ENCODE measurements around the gene HPSE2. TPM values are rescaled to one million over a fixed set of nuclear protein-coding genes. Genes with fewer than 3 reads are reported as not detected.

Gene HPSE2
- total and polyA plus RNA-seq, 2 of the 13 experiments (the other 11 are each of a cell fraction or from before 2014, with no cell fraction given), result 0.01 TPM; not detected in 1

GRCh38 chr10:98694014-98694413 lies 541.6 kb downstream of the HPSE2 start:
- DNase-seq (ENCODE audit: low spot score), result no peak
- CTCF ChIA-PET (ENCODE audit: low intra/inter-chr PET ratio, low total read pairs), result no interaction called here
- WGBS (ENCODE audit: low lambda C conversion rate), result 9% methylated on average over 2 of the region's 2 CpGs
- FAIRE-seq, result no peak
- H3K9me3 ChIP-seq (ENCODE audit: low read length), result no peaks in the 10 kb centered on the region
- no peak for ATAC-seq
- H3K9ac ChIP-seq (ENCODE audit: insufficient read depth, low read depth, low read length), result no peak overlapping the region
- H3K36me3 ChIP-seq (replicated peaks in 1 of 2; ENCODE audit: control insufficient read depth in 1 of 2, insufficient read depth in 2 of 2, low read length in 2 of 2), result no peaks in the 10 kb centered on the region
- in situ Hi-C loops (cut with HindIII; ENCODE audit: extremely low pct_ligation_motif_present, low pct_unique_long_range_greater_than_20kb) (no loop called here), intact Hi-C loops (cut with micrococcal nuclease; ENCODE audit: unreplicated experiment) (no loop called here)
- TF ChIP-seq ZNF501 (CRISPR knock-in tag; IDR thresholded peaks at IDR 0.05), result no peak
- no peak for TF ChIP-seq DZIP1 (CRISPR knock-in tag; IDR thresholded peaks at IDR 0.05)
- no peak for TF ChIP-seq ZNF101 (CRISPR knock-in tag; IDR thresholded peaks at IDR 0.05; ENCODE audit: borderline replicate concordance, low read depth)
- no peak for TF ChIP-seq CAMTA2 (CRISPR knock-in tag; IDR thresholded peaks at IDR 0.05; ENCODE audit: borderline replicate concordance)
- TF ChIP-seq GPBP1L1 (CRISPR knock-in tag; IDR thresholded peaks at IDR 0.05), result no peak
- TF ChIP-seq RELA (CRISPR knock-in tag; IDR thresholded peaks at IDR 0.05), result no peak
- TF ChIP-seq KLF16 (CRISPR knock-in tag; IDR thresholded peaks at IDR 0.05), result no peak
- no peak for TF ChIP-seq JUN (CRISPR knock-in tag; IDR thresholded peaks at IDR 0.05)
- no peak for TF ChIP-seq TAF1 (CRISPR knock-in tag; IDR thresholded peaks at IDR 0.05)
- no peak overlapping the region for H3K4me2 ChIP-seq (ENCODE audit: low read depth, low read length)
- POLR2A ChIA-PET, result no interaction called here
- H2AFZ ChIP-seq (ENCODE audit: low read length), result no peak overlapping the region
- no peaks in the 10 kb centered on the region for H4K20me1 ChIP-seq (ENCODE audit: insufficient read depth, low read length)
- no peaks in the 10 kb centered on the region; a peak in 1 of 5 replicates for H3K27me3 ChIP-seq (ENCODE audit: control insufficient read depth in 1 of 2, insufficient read depth in 2 of 2, low read length in 2 of 2)
- H3K79me2 ChIP-seq (ENCODE audit: insufficient read depth, low read length), result no peaks in the 10 kb centered on the region
- no peak overlapping the region for H3K4me3 ChIP-seq (replicated peaks in 1 of 3; ENCODE audit: insufficient read depth in 1 of 3, low read depth in 2 of 3, low read length in 3 of 3)
- H3K4me1 ChIP-seq (ENCODE audit: insufficient read depth, low read length), result no peaks in the 10 kb centered on the region
- no TSS peak for BruUV-seq (replicated peaks)
- no peak overlapping the region for H3K27ac ChIP-seq (ENCODE audit: extremely low read length, insufficient read depth, low read length)
